ENCODE data around the gene HTRA2.

DNA sequence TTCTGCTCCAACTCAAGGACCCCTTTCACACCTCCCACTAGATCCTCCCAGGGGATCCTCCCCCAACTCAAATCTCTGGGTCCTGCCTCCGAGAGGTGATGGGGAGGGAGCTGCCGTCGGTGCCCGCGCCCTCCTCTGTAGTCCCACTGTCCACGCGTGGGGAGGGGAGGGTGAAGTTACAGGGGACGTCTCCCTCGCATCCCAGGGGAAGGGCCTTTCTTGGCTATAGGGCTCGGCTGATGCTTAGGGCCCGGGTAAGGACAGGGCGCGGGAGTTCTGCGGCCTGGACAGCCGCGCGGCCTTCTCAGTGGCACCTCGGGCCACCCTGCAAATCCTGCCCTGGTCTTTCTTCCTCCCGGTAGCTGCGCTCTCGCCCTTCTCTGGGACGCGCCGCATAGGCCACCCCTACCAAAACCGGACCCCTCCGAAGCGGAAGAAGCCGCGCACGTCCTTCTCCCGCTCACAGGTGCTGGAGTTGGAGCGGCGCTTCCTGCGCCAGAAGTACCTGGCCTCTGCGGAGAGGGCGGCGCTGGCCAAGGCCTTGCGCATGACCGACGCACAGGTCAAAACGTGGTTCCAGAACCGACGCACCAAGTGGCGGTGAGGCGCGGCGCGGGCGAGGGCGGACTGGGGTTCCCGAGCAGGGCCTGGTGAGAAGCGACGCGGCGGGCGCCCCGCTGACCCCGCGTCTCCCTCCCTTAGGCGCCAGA lies 14.3 kb upstream of the HTRA2 start:
- no peak for TF ChIP-seq BACH1 (tag; IDR thresholded peaks at IDR 0.05)
- TF ChIP-seq EGR1 (conservative IDR thresholded peaks at IDR 0.05), result no peak
- TF ChIP-seq FOXM1 (IDR thresholded peaks at IDR 0.05; ENCODE audit: low read depth), result no peak
- no peak for TF ChIP-seq FOXM1 (CRISPR knock-in tag; IDR thresholded peaks at IDR 0.05; ENCODE audit: low read depth)
- TF ChIP-seq EZH2 (IDR thresholded peaks at IDR 0.05; ENCODE audit: borderline replicate concordance, low read depth, low read length), result no peak
- no peak for TF ChIP-seq MEF2D (tag; conservative IDR thresholded peaks at IDR 0.05; ENCODE audit: low read depth)
- TF ChIP-seq RBM39 (optimal IDR thresholded peaks at IDR 0.05; ENCODE audit: low read depth, low read length), result no peak

Data from K562 (cell line).